ENCODE measurements around the gene GRXCR1.

GRCh38 chr4:42871671-42872290 is 20.7 kb upstream of the GRXCR1 start:
- no peak for TF ChIP-seq POLR2AphosphoS5 (IDR thresholded peaks at IDR 0.05; ENCODE audit: low read depth, low read length)
- no peak for TF ChIP-seq POLR2A (IDR thresholded peaks at IDR 0.05; ENCODE audit: low read depth, low read length)
- no peak for TF ChIP-seq TAF1 (IDR thresholded peaks at IDR 0.05; ENCODE audit: low read depth, low read length)
- no peak for TF ChIP-seq SPI1 (IDR thresholded peaks at IDR 0.05; ENCODE audit: low read depth, low read length)

Data from GM12891 (cell line).